Left lung (tissue), 10 donors: ENCODE data around the gene ZNF423. TPM values are rescaled to one million over a fixed set of nuclear protein-coding genes. Genes with fewer than 3 reads are reported as not detected.
"Not testable (repeated sequence)": the region's sequence is repeated elsewhere in the genome, so short reads cannot be mapped to it uniquely, and the experiment has no call there.

Experiments used
- ATAC-seq: fragments of 200-7000 bp; cut with Tn5 transposase; one replicate; pipeline ENCODE4 v1.9.1; 2020; ENCODE audit warnings: moderate library complexity
- DNase-seq, 4 donors: peaks; one replicate each; pipeline ENCODE4 v3.0.0-alpha.2; 2013 to 2020
- H3K27ac ChIP-seq, 2 donors: fragments of 200-600 bp; sonication (generic) in 1 of 2; one replicate each; pipeline versions ENCODE4 v1.5.0 to v1.8.0; 2020 to 2021
- H3K27me3 ChIP-seq, 2 donors: fragments of 200-600 bp; sonication (generic) in 1 of 2; one replicate each; pipeline versions ENCODE4 v1.5.0 to v1.8.0; 2020 to 2021
- H3K36me3 ChIP-seq, 2 donors: fragments of 200-600 bp; sonication (generic) in 1 of 2; one replicate each; pipeline versions ENCODE4 v1.5.0 to v1.8.0; 2020 to 2021
- H3K4me1 ChIP-seq, 2 donors: fragments of 200-600 bp; one replicate each; pipeline ENCODE4 v1.8.0; 2021
- H3K4me3 ChIP-seq, 2 donors: fragments of 200-600 bp; sonication (generic) in 1 of 2; one replicate each; pipeline versions ENCODE4 v1.5.0 to v1.8.0; 2020 to 2021; ENCODE audit warnings: mild to moderate bottlenecking in 1 of 2
- H3K9me3 ChIP-seq, 2 donors: fragments of 200-600 bp; sonication (generic) in 1 of 2; one replicate each; pipeline versions ENCODE4 v1.5.0 to v1.8.0; 2020 to 2021
- intact Hi-C, 2 donors: fragments of 100-400 bp; cut with DNase I; formaldehyde crosslinking; loops; one replicate each; pipeline versions ENCODE4 v1.11.2 to v1.14.2; 2022
- polyA plus RNA-seq, 6 donors: library from polyadenylated mRNA; unstranded; fragments of 120-200 nt; gene quantifications; one replicate each; pipeline ENCODE4 v1.2.1, GENCODE V29; 2013; ENCODE audit not compliant: insufficient read length in 6 of 6
- total RNA-seq, 2 donors: library from RNA; stranded (reverse); fragmentation: NEBNext Ultra II Directional; extraction: Animal tissue kit (Norgen Biotek cat#: 25700); gene quantifications; one replicate each; pipeline ENCODE4 v1.2.1, GENCODE V29; 2021
- TF ChIP-seq, protein P1 (sequence below), 2 donors: fragments of 200-600 bp; sonication (generic) in 1 of 2; IDR thresholded peaks; one replicate each; pipeline versions ENCODE4 v1.5.0 to v1.8.0; 2021; ENCODE audit warnings: antibody characterized with exemption in 2 of 2
- donor health status: DM: no; HTN: yes; CAD: no.
- donor health status: DM: no; HTN: no; CAD: no.

ZNF423 gene
- total and polyA plus RNA-seq, 8 donors: 7.8 to 30.5 (median 26.6) TPM

DNA sequence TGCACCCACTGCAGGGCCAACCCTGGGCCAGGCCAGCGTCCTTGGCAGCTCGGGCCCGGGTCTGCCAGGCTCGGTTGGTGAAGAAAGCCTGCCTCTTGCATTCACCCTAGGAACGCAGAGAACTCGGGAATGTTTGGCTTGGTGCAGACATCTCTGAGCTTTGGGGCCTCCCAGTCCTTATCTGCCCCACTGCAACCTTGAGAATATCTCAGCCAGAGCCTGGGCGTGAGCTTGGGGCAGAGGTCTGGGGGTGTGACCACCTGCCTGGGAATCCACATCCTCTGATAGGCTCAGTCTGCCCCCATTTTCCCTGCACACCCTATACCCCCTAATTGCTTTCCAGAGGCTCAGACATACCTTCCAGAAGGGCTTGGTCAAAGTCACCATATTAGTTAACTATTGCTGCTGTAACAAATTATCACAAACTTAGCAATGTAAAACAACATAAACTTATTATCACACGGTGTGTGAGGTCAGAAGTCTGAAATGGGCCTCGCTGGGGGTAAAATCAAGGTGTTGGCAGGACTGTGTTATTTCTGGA, 30.7 kb upstream of the ZNF423 start:
- Histone ChIP-seq H3K9me3 (no peaks in the 10 kb centered on the region), H3K27me3 (peaks cover 0 to 4% of the 10 kb centered on the region in 2 donors), H3K4me1 (no peaks in the 10 kb centered on the region), H3K36me3 (no peaks in the 10 kb centered on the region), H3K27ac (no peak overlapping the region), H3K4me3 (no peak overlapping the region)
- no peak for DNase-seq
- TF ChIP-seq, protein P1, sequence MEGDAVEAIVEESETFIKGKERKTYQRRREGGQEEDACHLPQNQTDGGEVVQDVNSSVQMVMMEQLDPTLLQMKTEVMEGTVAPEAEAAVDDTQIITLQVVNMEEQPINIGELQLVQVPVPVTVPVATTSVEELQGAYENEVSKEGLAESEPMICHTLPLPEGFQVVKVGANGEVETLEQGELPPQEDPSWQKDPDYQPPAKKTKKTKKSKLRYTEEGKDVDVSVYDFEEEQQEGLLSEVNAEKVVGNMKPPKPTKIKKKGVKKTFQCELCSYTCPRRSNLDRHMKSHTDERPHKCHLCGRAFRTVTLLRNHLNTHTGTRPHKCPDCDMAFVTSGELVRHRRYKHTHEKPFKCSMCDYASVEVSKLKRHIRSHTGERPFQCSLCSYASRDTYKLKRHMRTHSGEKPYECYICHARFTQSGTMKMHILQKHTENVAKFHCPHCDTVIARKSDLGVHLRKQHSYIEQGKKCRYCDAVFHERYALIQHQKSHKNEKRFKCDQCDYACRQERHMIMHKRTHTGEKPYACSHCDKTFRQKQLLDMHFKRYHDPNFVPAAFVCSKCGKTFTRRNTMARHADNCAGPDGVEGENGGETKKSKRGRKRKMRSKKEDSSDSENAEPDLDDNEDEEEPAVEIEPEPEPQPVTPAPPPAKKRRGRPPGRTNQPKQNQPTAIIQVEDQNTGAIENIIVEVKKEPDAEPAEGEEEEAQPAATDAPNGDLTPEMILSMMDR (IDR thresholded peaks at IDR 0.05): no peak
- intact Hi-C loops: no loop called here
- no peak for ATAC-seq

DNA sequence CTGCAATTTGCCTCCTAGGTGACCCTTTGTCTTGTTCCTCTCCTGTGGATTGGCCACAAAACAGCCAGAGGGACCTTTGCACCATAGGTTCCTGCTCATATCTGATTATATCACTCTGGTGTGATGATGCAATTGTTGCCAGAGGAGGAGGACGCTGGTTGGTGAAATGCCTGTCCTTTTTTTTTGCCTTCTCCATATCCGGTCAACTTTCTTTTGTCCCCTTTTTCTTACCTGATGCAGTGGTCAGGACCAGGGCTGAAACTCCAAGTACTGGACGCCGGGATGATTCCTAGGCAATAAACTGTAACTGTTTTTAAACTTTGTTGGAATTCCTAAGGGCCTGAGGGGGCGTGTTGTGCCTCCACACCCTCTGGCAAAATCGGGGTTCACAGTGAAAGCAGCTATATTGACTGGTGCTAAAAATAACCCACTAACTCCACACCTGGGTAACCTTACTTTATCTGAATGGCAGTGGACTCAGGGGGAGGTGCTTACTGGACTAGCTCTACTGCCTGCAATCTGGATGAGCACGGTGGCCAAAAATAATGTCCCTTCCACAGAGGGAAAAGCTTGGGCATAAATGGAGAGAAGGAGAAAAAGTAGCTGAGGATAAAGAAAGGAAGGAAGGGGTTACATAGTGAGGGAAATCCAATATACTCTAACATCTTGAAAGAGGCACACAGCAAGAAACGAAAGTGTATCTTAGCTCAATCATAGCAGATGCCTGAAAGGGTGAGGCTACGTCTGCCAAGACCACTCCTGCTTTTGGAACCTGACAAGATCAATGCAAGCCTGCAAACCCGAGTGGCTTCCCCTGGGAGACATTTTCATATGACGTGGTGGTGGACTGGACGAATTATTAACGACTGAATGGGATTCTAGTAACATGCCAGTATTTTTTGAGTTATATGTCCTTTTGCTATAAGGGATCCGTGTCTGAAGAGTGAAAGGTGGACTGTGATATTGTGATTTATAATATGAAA, 28.4 kb upstream of the ZNF423 start:
- ATAC-seq: no peak
- intact Hi-C loops: no loop called here
- Histone ChIP-seq H3K9me3 (no peaks in the 10 kb centered on the region), H3K4me3 (no peak overlapping the region), H3K27ac (no peak overlapping the region), H3K36me3 (no peaks in the 10 kb centered on the region), H3K27me3 (peaks cover 0 to 4% of the 10 kb centered on the region in 2 donors), H3K4me1 (no peaks in the 10 kb centered on the region)
- no peak for DNase-seq
- TF ChIP-seq, protein P1 (IDR thresholded peaks at IDR 0.05): no peak

- H3K27me3 ChIP-seq: peaks cover 0 to 4% of the 10 kb centered on the region in 2 donors
- no peaks in the 10 kb centered on the region for H3K9me3 ChIP-seq
- intact Hi-C loops: no loop called here
- no peaks in the 10 kb centered on the region for H3K4me1 ChIP-seq
- TF ChIP-seq, protein P1 (IDR thresholded peaks at IDR 0.05): no peak
- no peak overlapping the region for H3K4me3 ChIP-seq
- no peak overlapping the region for H3K27ac ChIP-seq
- no peaks in the 10 kb centered on the region for H3K36me3 ChIP-seq
- ATAC-seq: no peak
- no peak for DNase-seq
Measured at GRCh38 chr16:49883076-49884014, 27.4 kb upstream of the ZNF423 start.

- no peak overlapping the region for H3K4me3 ChIP-seq
- intact Hi-C loops: no loop called here
- DNase-seq: no peak
- TF ChIP-seq, protein P1 (IDR thresholded peaks at IDR 0.05): no peak
- H3K9me3 ChIP-seq: no peaks in the 10 kb centered on the region
- H3K27me3 ChIP-seq: peaks cover 8 to 18% of the 10 kb centered on the region in 2 donors
- peaks cover 0 to 2% of the 10 kb centered on the region in 2 donors for H3K4me1 ChIP-seq
- no peak for ATAC-seq
- H3K36me3 ChIP-seq: no peaks in the 10 kb centered on the region
- H3K27ac ChIP-seq: no peak overlapping the region
Measured at GRCh38 chr16:49881890-49882289, 26.0 kb upstream of the ZNF423 start.

- peaks cover 9 to 38% of the 10 kb centered on the region in 2 donors for H3K27me3 ChIP-seq
- intact Hi-C loops, ATAC-seq: not testable (repeated sequence)
Measured at GRCh38 chr16:49878540-49878939, 22.6 kb upstream of the ZNF423 start.

More at GRCh38 chr16:49878540-49878939, 22.6 kb upstream of the ZNF423 start:
- H3K27ac ChIP-seq, DNase-seq, H3K9me3 ChIP-seq, H3K36me3 ChIP-seq, H3K4me1 ChIP-seq, H3K4me3 ChIP-seq: not testable (repeated sequence)
